ENCODE measurements around the gene PLCB1. TPM values are rescaled to one million over a fixed set of nuclear protein-coding genes. Genes with fewer than 3 reads are reported as not detected.

Gene PLCB1
- polyA plus RNA-seq, 1 experiment, result 16.4 TPM

DNA sequence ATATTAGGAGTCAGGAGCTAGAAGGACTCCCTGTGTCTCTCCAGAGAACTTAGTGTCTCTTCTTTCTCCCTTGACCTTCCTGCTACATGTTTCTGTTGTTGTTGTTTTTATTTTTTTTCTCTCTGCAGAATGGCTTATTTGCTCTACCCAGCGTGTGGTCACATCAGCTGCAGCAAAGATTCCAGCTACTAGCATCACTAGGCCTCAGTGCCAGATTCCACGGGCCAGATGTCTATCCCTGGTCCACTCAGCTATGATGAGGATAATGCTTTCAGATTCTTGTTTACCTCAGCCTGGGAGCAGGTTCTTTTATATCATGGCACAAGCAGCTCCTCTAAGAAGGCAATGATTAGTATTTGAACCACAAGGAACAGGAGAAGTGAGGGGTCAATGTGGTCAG lies 110.0 kb downstream of the PLCB1 start:
- ChIA-PET POLR2A (no interaction called here), CTCF (interaction anchor here (2.3 kb wide), 1 partner anchor 479 kb away, joined by 5 read pairs; no protein-coding TSS in a partner anchor)
- H3K27me3 ChIP-seq (ENCODE audit: control insufficient read depth, insufficient read depth, low read length), result no peaks in the 10 kb centered on the region
- H3K4me3 ChIP-seq (ENCODE audit: low read depth, low read length), result no peak overlapping the region
- TF ChIP-seq, protein P1, sequence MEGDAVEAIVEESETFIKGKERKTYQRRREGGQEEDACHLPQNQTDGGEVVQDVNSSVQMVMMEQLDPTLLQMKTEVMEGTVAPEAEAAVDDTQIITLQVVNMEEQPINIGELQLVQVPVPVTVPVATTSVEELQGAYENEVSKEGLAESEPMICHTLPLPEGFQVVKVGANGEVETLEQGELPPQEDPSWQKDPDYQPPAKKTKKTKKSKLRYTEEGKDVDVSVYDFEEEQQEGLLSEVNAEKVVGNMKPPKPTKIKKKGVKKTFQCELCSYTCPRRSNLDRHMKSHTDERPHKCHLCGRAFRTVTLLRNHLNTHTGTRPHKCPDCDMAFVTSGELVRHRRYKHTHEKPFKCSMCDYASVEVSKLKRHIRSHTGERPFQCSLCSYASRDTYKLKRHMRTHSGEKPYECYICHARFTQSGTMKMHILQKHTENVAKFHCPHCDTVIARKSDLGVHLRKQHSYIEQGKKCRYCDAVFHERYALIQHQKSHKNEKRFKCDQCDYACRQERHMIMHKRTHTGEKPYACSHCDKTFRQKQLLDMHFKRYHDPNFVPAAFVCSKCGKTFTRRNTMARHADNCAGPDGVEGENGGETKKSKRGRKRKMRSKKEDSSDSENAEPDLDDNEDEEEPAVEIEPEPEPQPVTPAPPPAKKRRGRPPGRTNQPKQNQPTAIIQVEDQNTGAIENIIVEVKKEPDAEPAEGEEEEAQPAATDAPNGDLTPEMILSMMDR (IDR thresholded peaks at IDR 0.05; ENCODE audit: low read depth, low read length), result no peak
- no peaks in the 10 kb centered on the region for H3K9me3 ChIP-seq (ENCODE audit: control insufficient read depth, insufficient read depth, low read length)
- no peak for DNase-seq (ENCODE audit: low read depth, low spot score)
- H3K27ac ChIP-seq (ENCODE audit: low read depth, low read length), result no peak overlapping the region

DNA sequence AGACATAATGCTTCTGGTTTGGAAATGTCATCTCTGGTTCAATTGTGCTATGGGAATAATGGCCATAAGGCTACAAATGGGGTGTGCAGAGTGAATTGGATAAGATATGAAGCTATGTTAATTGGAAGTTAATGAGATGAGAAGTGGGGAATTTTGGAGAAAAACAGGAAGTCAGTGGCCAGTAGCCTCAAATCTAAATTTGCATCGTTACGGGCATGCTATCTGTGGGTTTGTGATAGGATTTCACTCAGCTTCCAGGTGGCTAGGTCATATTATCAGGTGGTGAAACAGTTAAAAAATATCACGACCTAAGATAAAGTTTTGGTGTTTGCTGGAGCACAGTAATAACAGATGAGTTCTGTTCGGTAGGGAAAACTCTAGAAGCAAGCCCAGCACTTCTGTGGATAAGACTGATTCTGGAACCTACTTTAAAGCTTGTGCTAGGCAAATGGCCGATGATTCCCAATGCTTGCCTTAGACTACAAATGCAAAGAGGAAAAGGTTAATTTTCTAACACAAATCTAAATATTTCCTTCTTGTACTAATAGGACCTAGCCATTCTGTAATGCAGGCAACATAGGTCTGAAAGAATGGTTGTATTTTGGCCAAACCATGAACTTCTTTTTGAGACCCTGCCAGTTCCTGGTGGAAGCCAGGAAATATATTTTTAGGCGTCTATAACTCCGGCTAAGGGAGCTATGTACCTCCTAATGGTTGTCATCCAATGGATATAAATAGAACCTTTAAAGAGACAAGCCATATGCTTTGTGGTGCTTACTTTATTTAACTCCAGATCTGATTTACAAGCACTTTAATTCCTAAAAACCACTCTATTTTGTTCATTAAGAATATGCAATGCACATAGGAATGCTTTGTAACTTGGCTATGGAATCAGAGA lies 111.0 kb downstream of the PLCB1 start:
- no peak for DNase-seq (ENCODE audit: low read depth, low spot score)
- Histone ChIP-seq H3K27ac (ENCODE audit: low read depth, low read length) (no peak overlapping the region), H3K27me3 (ENCODE audit: control insufficient read depth, insufficient read depth, low read length) (no peaks in the 10 kb centered on the region), H3K9me3 (ENCODE audit: control insufficient read depth, insufficient read depth, low read length) (no peaks in the 10 kb centered on the region), H3K4me3 (ENCODE audit: low read depth, low read length) (no peak overlapping the region)
- TF ChIP-seq, protein P1 (IDR thresholded peaks at IDR 0.05; ENCODE audit: low read depth, low read length), result no peak
- POLR2A ChIA-PET, result no interaction called here
- CTCF ChIA-PET, result interaction anchor here (1.0 to 2.3 kb wide), 2 partner anchors 147 to 478 kb away, joined by 3 to 5 read pairs; no protein-coding TSS in a partner anchor

DNA sequence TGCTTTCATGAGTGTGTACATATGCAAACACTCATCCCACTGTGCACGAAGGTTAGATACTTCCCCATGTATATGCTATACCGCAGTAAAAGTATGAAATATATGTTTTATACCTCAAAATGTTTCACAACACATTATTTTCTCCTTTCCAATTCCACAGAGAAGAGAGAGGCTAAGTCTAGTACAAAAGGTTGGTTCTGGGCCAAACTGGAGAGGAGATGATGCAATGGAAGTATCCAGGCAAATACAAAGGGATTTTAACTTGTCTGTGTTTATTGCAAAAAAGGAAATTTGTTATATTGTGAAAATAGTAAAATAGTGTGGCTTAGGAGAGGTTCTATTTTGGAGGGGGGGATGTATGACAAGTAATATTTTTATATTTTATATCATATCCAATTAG lies 112.6 kb downstream of the PLCB1 start:
- CTCF ChIA-PET, result interaction anchor here (1.5 kb wide), 1 partner anchor 113 kb away, joined by 3 read pairs; no protein-coding TSS in a partner anchor
- peak; percentile 42 for DNase-seq (ENCODE audit: low read depth, low spot score)
- POLR2A ChIA-PET, result no interaction called here

DNA sequence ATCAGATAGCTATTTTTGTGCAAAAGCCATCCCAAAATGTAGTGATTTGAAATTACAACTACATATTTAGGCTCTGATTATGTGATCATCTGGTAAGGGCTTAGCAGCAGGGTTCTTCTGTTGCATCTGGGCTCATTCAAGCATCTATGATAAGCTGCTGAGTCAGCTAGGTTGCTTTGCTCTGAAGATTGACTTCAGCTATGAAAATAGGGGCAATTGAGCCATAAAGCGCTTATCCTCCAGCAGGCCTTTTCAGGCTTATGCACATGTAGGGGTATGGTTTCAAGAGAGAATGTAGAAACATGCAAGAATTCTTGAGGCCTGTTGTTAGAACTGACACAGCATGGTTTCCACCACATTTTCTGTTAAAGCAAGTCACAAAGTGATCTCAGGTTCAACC lies 114.1 kb downstream of the PLCB1 start:
- H3K4me3 ChIP-seq (ENCODE audit: low read depth, low read length), result no peak overlapping the region
- TF ChIP-seq, protein P1 (IDR thresholded peaks at IDR 0.05; ENCODE audit: low read depth, low read length), result no peak
- ChIA-PET POLR2A (no interaction called here), CTCF (interaction anchor here (1.5 kb wide), 1 partner anchor 115 kb away, joined by 3 read pairs; no protein-coding TSS in a partner anchor)
- H3K27ac ChIP-seq (ENCODE audit: low read depth, low read length), result no peak overlapping the region
- H3K27me3 ChIP-seq (ENCODE audit: control insufficient read depth, insufficient read depth, low read length), result no peaks in the 10 kb centered on the region
- no peak for DNase-seq (ENCODE audit: low read depth, low spot score)
- H3K9me3 ChIP-seq (ENCODE audit: control insufficient read depth, insufficient read depth, low read length), result no peaks in the 10 kb centered on the region

More for the DNA sequence above, 112.6 kb downstream of the PLCB1 start:
- Histone ChIP-seq H3K4me3 (ENCODE audit: low read depth, low read length) (no peak overlapping the region), H3K27ac (ENCODE audit: low read depth, low read length) (no peak overlapping the region), H3K27me3 (ENCODE audit: control insufficient read depth, insufficient read depth, low read length) (no peaks in the 10 kb centered on the region), H3K9me3 (ENCODE audit: control insufficient read depth, insufficient read depth, low read length) (no peaks in the 10 kb centered on the region)
- TF ChIP-seq, protein P1 (IDR thresholded peaks at IDR 0.05; ENCODE audit: low read depth, low read length), result no peak

DNA sequence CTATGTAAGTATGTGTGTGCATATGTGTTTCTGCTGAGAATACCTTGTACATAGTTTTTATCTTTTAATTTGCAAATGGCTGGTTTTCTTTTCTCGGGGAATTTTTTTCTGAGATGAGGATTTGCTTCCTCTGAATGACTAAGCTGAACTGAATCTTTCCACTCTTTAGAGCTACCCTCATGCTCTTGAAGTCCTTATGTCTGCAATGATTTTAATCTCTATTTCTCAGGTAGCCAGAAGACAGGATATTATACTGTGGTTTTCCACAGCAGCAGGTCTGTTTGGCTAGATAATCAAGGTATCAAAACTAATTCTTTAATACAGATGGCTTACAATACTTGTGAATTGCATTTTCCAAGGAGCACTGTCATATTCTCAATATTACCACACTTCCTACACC lies 114.7 kb downstream of the PLCB1 start:
- H3K27ac ChIP-seq (ENCODE audit: low read depth, low read length), result no peak overlapping the region
- no peaks in the 10 kb centered on the region for H3K27me3 ChIP-seq (ENCODE audit: control insufficient read depth, insufficient read depth, low read length)
- no peak for DNase-seq (ENCODE audit: low read depth, low spot score)
- TF ChIP-seq, protein P1 (IDR thresholded peaks at IDR 0.05; ENCODE audit: low read depth, low read length), result no peak
- ChIA-PET CTCF (no interaction called here), POLR2A (no interaction called here)
- H3K4me3 ChIP-seq (ENCODE audit: low read depth, low read length), result no peak overlapping the region
- no peaks in the 10 kb centered on the region for H3K9me3 ChIP-seq (ENCODE audit: control insufficient read depth, insufficient read depth, low read length)

Data from AG04450 (cell line).